Trophoblast cell (in vitro differentiated cells and primary cell): Measurements from ENCODE around the gene PDSS1.
A peak's percentile ranks its signal among the peaks of the same experiment; 100 is the strongest.
"Not testable (repeated sequence)": the region's sequence is repeated elsewhere in the genome, so short reads cannot be mapped to it uniquely, and the experiment has no call there.

Experiments used
- DNase-seq, 2 donors: peaks; one replicate each; pipeline ENCODE4 v3.0.0-alpha.2; 2016
- H2AFZ ChIP-seq: 2 replicates; pipeline ENCODE4 v1.6.1; 2013; ENCODE audit warnings: low read length, moderate library complexity, mild to moderate bottlenecking; ENCODE audit not compliant: insufficient read depth, poor library complexity
- H2AK5ac ChIP-seq: 2 replicates; pipeline ENCODE4 v1.6.1; 2013; ENCODE audit warnings: mild to moderate bottlenecking, low read length
- H2BK120ac ChIP-seq: 2 replicates; pipeline ENCODE4 v1.6.1; 2013; ENCODE audit warnings: low read length, mild to moderate bottlenecking, moderate library complexity; ENCODE audit not compliant: insufficient read depth, poor library complexity
- H2BK12ac ChIP-seq: 2 replicates; pipeline ENCODE4 v1.6.1; 2013; ENCODE audit warnings: mild to moderate bottlenecking, low read length, moderate library complexity
- H2BK5ac ChIP-seq: 2 replicates; pipeline ENCODE4 v1.6.1; 2013; ENCODE audit warnings: low read length, low read depth, moderate library complexity, mild to moderate bottlenecking; ENCODE audit not compliant: poor library complexity
- H3K14ac ChIP-seq: 2 replicates; pipeline ENCODE4 v1.6.1; 2013; ENCODE audit warnings: mild to moderate bottlenecking, low read length
- H3K18ac ChIP-seq: 2 replicates; pipeline ENCODE4 v1.6.1; 2013; ENCODE audit warnings: mild to moderate bottlenecking, low read length
- H3K23ac ChIP-seq: 2 replicates; pipeline ENCODE4 v1.6.1; 2013; ENCODE audit warnings: low read length
- H3K27ac ChIP-seq: 2 replicates; pipeline ENCODE4 v1.5.1; 2013; ENCODE audit warnings: low read depth, mild to moderate bottlenecking, inconsistent platforms, low read length, moderate library complexity
- H3K27me3 ChIP-seq: 2 replicates; pipeline ENCODE4 v1.6.1; 2013; ENCODE audit warnings: inconsistent platforms, mild to moderate bottlenecking, low read length, moderate library complexity; ENCODE audit not compliant: insufficient read depth
- H3K36me3 ChIP-seq, 2 experiments: 1 replicate in 1 of 2; 2 replicates in 1 of 2; pipeline ENCODE4 v1.6.1; 2013; ENCODE audit warnings: low read length in 2 of 2, mild to moderate bottlenecking in 2 of 2, moderate library complexity in 1 of 2; ENCODE audit not compliant: insufficient read depth in 2 of 2, control insufficient read depth in 1 of 2
- H3K4ac ChIP-seq: 2 replicates; pipeline ENCODE4 v1.6.1; 2013; ENCODE audit warnings: low read depth, mild to moderate bottlenecking, low read length, moderate library complexity
- H3K4me1 ChIP-seq, 2 experiments: 1 replicate in 1 of 2; 2 replicates in 1 of 2; pipeline ENCODE4 v1.6.1; 2013; ENCODE audit warnings: low read length in 2 of 2, mild to moderate bottlenecking in 2 of 2, moderate library complexity in 1 of 2; ENCODE audit not compliant: insufficient read depth in 2 of 2, control insufficient read depth in 1 of 2
- H3K4me2 ChIP-seq: 2 replicates; pipeline ENCODE4 v1.6.1; 2013; ENCODE audit warnings: inconsistent platforms, mild to moderate bottlenecking, low read length, moderate library complexity
- H3K4me3 ChIP-seq: 2 replicates; pipeline ENCODE4 v1.5.1; 2013; ENCODE audit warnings: mild to moderate bottlenecking, low read depth, low read length, inconsistent platforms
- H3K79me1 ChIP-seq: one replicate; pipeline ENCODE4 v1.6.1; 2013; ENCODE audit warnings: low read length
- H3K79me2 ChIP-seq: 2 replicates; pipeline ENCODE4 v1.6.1; 2013; ENCODE audit warnings: low read length, mild to moderate bottlenecking; ENCODE audit not compliant: control insufficient read depth, insufficient read depth, poor library complexity
- H3K9ac ChIP-seq: 2 replicates; pipeline ENCODE4 v1.6.1; 2013; ENCODE audit warnings: mild to moderate bottlenecking, low read length
- H3K9me3 ChIP-seq: 2 replicates; pipeline ENCODE4 v1.6.1; 2013; ENCODE audit warnings: low read depth, mild to moderate bottlenecking, control low read depth, inconsistent platforms, low read length; ENCODE audit not compliant: insufficient read depth
- H4K12ac ChIP-seq: 2 replicates; pipeline ENCODE4 v1.6.1; 2013; ENCODE audit warnings: low read depth, mild to moderate bottlenecking, low read length, moderate library complexity
- H4K8ac ChIP-seq: 2 replicates; pipeline ENCODE4 v1.6.1; 2013; ENCODE audit warnings: low read depth, mild to moderate bottlenecking, low read length, moderate library complexity
- H4K91ac ChIP-seq: one replicate; pipeline ENCODE4 v1.6.1; 2013; ENCODE audit warnings: low read depth, mild to moderate bottlenecking, low read length, moderate library complexity
- WGBS: extraction: QIAGEN DNeasy Blood & Tissue Kit; methylation state at CpG from one replicate; pipeline ENCODE4 v1.1.7; 2013; ENCODE audit warnings: missing lambda C conversion rate; ENCODE audit not compliant: insufficient read length, insufficient coverage; ENCODE audit errors: extremely low coverage; 5-methylcytosine and 5-hydroxymethylcytosine counted together

PDSS1 gene

DNA sequence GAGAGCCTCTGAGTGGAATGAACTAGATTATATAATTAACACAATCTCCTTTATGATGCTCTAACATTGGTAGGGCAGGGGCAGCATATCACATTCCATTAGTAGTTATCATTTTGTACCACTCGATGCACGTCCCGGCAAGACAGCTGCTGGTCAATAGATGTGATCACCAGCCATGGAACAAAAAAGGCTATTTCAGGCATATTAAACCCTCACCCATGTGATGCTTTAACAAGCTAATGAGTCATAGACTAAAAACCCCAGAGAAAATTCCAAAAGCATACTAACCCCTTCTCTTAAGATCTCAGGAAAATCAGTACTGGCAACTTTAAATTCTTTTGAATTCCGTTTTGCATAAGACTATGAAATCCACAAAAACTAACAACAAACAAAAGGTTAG, 3.0 kb upstream of the PDSS1 start:
- H3K18ac ChIP-seq, H2BK12ac ChIP-seq, H2AK5ac ChIP-seq, H2BK120ac ChIP-seq, H3K4ac ChIP-seq, H3K23ac ChIP-seq, H3K4me1 ChIP-seq, H3K27me3 ChIP-seq, H3K27ac ChIP-seq, H4K8ac ChIP-seq, H2BK5ac ChIP-seq, H3K9me3 ChIP-seq, H3K14ac ChIP-seq, H3K4me2 ChIP-seq, H3K36me3 ChIP-seq, H4K12ac ChIP-seq, H3K4me3 ChIP-seq, H4K91ac ChIP-seq, H3K9ac ChIP-seq, H2AFZ ChIP-seq: not testable (repeated sequence)
- peak in 1 of 2 donors; percentile 38 for DNase-seq
- Histone ChIP-seq H3K79me2 (peaks cover 15% of the 10 kb centered on the region), H3K79me1 (peaks cover 11% of the 10 kb centered on the region)
- no CpG with 5 or more reads among the region's 4 CpGs for WGBS

DNA sequence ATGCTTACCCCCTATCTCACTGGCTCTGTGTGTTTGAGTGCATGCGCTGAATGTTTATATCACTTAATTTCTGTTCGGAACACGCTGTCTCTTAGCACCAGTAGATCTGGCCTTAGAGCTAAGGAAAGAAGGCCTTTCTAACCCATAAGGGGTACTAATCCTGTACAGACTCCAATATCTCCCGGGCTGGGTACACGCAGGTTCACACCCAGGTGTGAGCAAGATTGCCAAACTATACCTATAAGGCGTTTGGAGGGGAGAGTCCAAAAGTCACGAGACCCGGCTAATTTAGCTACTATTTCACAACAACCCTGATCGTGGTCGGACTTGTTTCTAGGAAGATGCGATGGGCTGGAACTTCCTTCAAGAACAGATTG, 727 bp upstream of the PDSS1 start:
- Histone ChIP-seq H3K27ac (peak overlapping the region; percentile 86), H2AFZ (peak overlapping the region; percentile 89), H4K91ac (peak overlapping the region; percentile 99), H3K79me1 (peaks cover 11% of the 10 kb centered on the region), H3K4me3 (peak overlapping the region; percentile 94), H3K79me2 (peaks cover 19% of the 10 kb centered on the region), H2BK120ac (peak overlapping the region; percentile 93), H3K27me3 (no peaks in the 10 kb centered on the region), H2BK12ac (no peak overlapping the region), H2AK5ac (peak overlapping the region; percentile 69), H3K9ac (peak overlapping the region; percentile 81), H3K4me1 (peaks cover 5 to 6% of the 10 kb centered on the region in 2 experiments), H3K4me2 (peak overlapping the region; percentile 77), H4K12ac (peak overlapping the region; percentile 100), H3K9me3 (no peaks in the 10 kb centered on the region), H2BK5ac (peak overlapping the region; percentile 88), H3K4ac (peak overlapping the region; percentile 90), H4K8ac (peak overlapping the region; percentile 100), H3K18ac (peak overlapping the region; percentile 95), H3K23ac (no peak overlapping the region), H3K36me3 (peaks cover 2 to 6% of the 10 kb centered on the region in 2 experiments), H3K14ac (peak overlapping the region; percentile 94)
- DNase-seq: peak; percentile 86 to 90
- no CpG with 5 or more reads among the region's 11 CpGs for WGBS

DNA sequence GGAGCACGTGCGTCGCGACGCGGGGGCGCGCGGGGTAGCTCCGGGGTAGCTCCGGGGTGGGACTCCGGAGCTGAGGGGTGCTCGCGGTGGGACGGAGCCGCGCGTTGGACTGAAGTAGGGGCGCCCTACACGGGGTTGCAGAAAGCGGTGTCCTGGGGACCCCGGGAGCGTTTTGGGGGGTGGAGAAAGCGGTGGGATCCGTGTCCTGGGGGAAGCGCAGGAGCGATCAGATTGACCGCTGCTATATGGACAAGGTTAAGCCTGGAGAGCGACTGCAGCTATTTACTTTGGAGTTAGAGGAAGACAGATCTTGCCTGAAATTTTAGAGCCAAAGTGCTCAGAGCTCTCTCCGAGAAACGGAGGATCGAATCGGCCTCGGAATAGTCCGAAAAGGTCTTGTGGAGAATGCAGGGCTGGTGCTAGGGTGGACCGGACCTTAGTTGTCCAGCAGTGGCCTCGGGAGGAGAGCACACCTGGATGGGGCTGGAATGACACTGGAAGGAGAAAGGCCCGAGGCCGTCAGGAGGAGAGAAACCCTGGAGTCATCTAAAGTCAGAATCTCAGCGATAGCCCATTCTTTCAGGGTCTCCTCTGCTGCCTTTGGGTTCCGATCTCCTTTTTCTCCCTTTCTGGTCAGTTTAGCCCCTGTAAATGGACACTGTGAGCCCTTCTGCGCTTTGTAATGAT, 564 bp downstream of the PDSS1 start:
- peak overlapping the region; percentile 99 for H4K91ac ChIP-seq
- H2BK5ac ChIP-seq: no peak overlapping the region
- peak overlapping the region; percentile 77 for H3K4me2 ChIP-seq
- peak overlapping the region; percentile 53 for H3K14ac ChIP-seq
- peak overlapping the region; percentile 94 for H3K4me3 ChIP-seq
- H3K27me3 ChIP-seq: no peaks in the 10 kb centered on the region
- H4K12ac ChIP-seq: no peak overlapping the region
- peaks cover 2 to 6% of the 10 kb centered on the region in 2 experiments for H3K36me3 ChIP-seq
- H3K79me2 ChIP-seq: peaks cover 19% of the 10 kb centered on the region
- H2AK5ac ChIP-seq: no peak overlapping the region
- no peak overlapping the region for H2BK120ac ChIP-seq
- peaks cover 11% of the 10 kb centered on the region for H3K79me1 ChIP-seq
- H3K27ac ChIP-seq: no peak overlapping the region
- no peak overlapping the region for H3K23ac ChIP-seq
- H4K8ac ChIP-seq: peak overlapping the region; percentile 100
- no peak overlapping the region for H3K18ac ChIP-seq
- no peaks in the 10 kb centered on the region for H3K9me3 ChIP-seq
- peak overlapping the region; percentile 77 for H3K4ac ChIP-seq
- no peak overlapping the region for H2BK12ac ChIP-seq
- no CpG with 5 or more reads among the region's 42 CpGs for WGBS
- H3K4me1 ChIP-seq: peaks cover 5 to 6% of the 10 kb centered on the region in 2 experiments
- DNase-seq: peak in 1 of 2 donors; percentile 10
- peak overlapping the region; percentile 89 for H2AFZ ChIP-seq
- H3K9ac ChIP-seq: peak overlapping the region; percentile 84

DNA sequence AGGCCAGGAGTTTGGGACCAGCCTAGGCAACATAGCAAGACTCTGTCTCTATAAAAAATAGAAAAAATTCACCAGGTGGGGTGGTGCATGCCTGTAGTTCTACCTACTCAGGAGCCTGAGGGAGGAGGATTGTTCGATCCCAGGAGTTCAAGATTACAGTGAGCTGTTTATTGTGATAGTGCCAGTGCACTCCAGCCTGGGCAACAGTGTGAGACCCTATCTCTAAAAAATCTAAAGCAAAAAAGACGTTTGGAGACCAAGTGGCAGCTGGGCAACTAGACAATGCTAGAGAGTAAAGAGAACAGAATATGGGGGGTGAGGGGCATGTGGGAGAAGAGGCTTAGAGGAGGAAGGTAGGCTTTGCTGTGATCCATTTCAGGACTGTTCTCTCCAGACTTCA, 1.4 kb downstream of the PDSS1 start:
- Histone ChIP-seq H3K18ac (no peak overlapping the region), H3K14ac (no peak overlapping the region), H3K4ac (peak overlapping the region; percentile 58), H2BK120ac (no peak overlapping the region), H3K4me3 (no peak overlapping the region), H4K12ac (no peak overlapping the region), H3K36me3 (peaks cover 2 to 6% of the 10 kb centered on the region in 2 experiments), H3K4me2 (no peak overlapping the region), H3K27me3 (no peaks in the 10 kb centered on the region), H3K4me1 (peaks cover 5 to 6% of the 10 kb centered on the region in 2 experiments), H4K8ac (no peak overlapping the region), H3K9me3 (no peaks in the 10 kb centered on the region), H3K23ac (no peak overlapping the region), H2BK5ac (no peak overlapping the region), H3K79me1 (peaks cover 11% of the 10 kb centered on the region), H3K27ac (no peak overlapping the region), H2BK12ac (no peak overlapping the region), H3K9ac (no peak overlapping the region), H3K79me2 (peaks cover 19% of the 10 kb centered on the region), H2AK5ac (no peak overlapping the region), H2AFZ (no peak overlapping the region), H4K91ac (no peak overlapping the region)
- WGBS: no CpG with 5 or more reads among the region's 2 CpGs
- no peak for DNase-seq
